GM12878 (cell line): ENCODE results near the gene KISS1. TPM values are rescaled to one million over a fixed set of nuclear protein-coding genes. Genes with fewer than 3 reads are reported as not detected.

Experiments used
- ATAC-seq: fragments of 200-7000 bp; cut with Tn5 transposase; 3 replicates; pipeline ENCODE4 v1.9.1; 2020; ENCODE audit warnings: mild to moderate bottlenecking, moderate library complexity
- BruUV-seq: library from RNA; stranded (reverse); fragments of 400-500 nt; replicated peaks from 2 replicates; lab custom pipeline; 2021; lab: Mats Ljungman, UMichigan
- CTCF ChIA-PET: fragments of 300-600 bp; sonication (Branson Sonifier 250); formaldehyde crosslinking; extraction: SDS; loops from one replicate; lab custom pipeline; 2021; ENCODE audit warnings: inconsistent platforms; lab: Yijun Ruan, JAX
- POLR2A ChIA-PET: fragments of 350-600 bp; formaldehyde crosslinking; extraction: SDS; loops from one replicate; lab custom pipeline; 2021; ENCODE audit warnings: inconsistent platforms; lab: Charles Lee
- RAD21 ChIA-PET: fragments of 300-600 bp; sonication (Branson Sonifier 250); formaldehyde crosslinking; loops from one replicate; lab custom pipeline; 2023; ENCODE audit warnings: antibody characterized with exemption; ENCODE audit not compliant: unreplicated experiment; lab: Charles Lee
- SMC1A ChIA-PET: fragments of 300-600 bp; sonication (Branson Sonifier 250); formaldehyde crosslinking; loops from one replicate; lab custom pipeline; 2023; ENCODE audit not compliant: unreplicated experiment, uncharacterized antibody; lab: Charles Lee
- DNase-seq: peaks from one replicate; pipeline ENCODE4 v3.0.0-alpha.2; 2011; ENCODE audit warnings: low read depth, low spot score
- FAIRE-seq: peaks from 3 replicates; lab custom pipeline; 2011; peaks lifted over from hg19 to GRCh38; lab: Jason Lieb, UNC
- H2AFZ ChIP-seq: 2 replicates; pipeline ENCODE4 v1.6.0; 2011; ENCODE audit warnings: low read depth, low read length, control low read depth; ENCODE audit not compliant: control insufficient read depth
- H3K27ac ChIP-seq: 2 replicates; pipeline ENCODE4 v1.5.1; 2011; ENCODE audit warnings: control low read depth; ENCODE audit not compliant: control insufficient read depth, insufficient read depth
- H3K27me3 ChIP-seq, 2 experiments: replicated peaks in 1 of 2; 2 replicates each; pipeline versions ENCODE4 v1.6.0 to v1.6.1; 2011; ENCODE audit warnings: low read length in 1 of 2; ENCODE audit not compliant: control insufficient read depth in 2 of 2, insufficient read depth in 2 of 2
- H3K36me3 ChIP-seq, 2 experiments: 2 replicates each; pipeline ENCODE4 v1.5.1; 2011; ENCODE audit warnings: low read length in 1 of 2; ENCODE audit not compliant: control insufficient read depth in 2 of 2, insufficient read depth in 2 of 2
- H3K4me1 ChIP-seq: 2 replicates; pipeline ENCODE4 v1.6.1; 2011; ENCODE audit warnings: mild to moderate bottlenecking, low read length, moderate library complexity, mixed read lengths; ENCODE audit not compliant: control insufficient read depth, insufficient read depth
- H3K4me2 ChIP-seq: 2 replicates; pipeline ENCODE4 v1.6.0; 2011; ENCODE audit warnings: control low read depth; ENCODE audit not compliant: control insufficient read depth, insufficient read depth
- H3K4me3 ChIP-seq: fragments of 200-600 bp; sonication (generic); 2 replicates; pipeline ENCODE4 v1.5.1; 2016
- H3K79me2 ChIP-seq: 2 replicates; pipeline ENCODE4 v1.6.0; 2011; ENCODE audit warnings: low read length; ENCODE audit not compliant: control insufficient read depth, insufficient read depth
- H3K9ac ChIP-seq: 2 replicates; pipeline ENCODE4 v1.8.0; 2011; ENCODE audit warnings: low read length, control low read depth, mixed read lengths; ENCODE audit not compliant: control insufficient read depth, insufficient read depth
- H3K9me3 ChIP-seq: replicated peaks from 3 replicates; pipeline ENCODE4 v1.5.1; 2011; ENCODE audit warnings: mild to moderate bottlenecking, low read length; ENCODE audit not compliant: control insufficient read depth, insufficient read depth
- H4K20me1 ChIP-seq: 2 replicates; pipeline ENCODE4 v1.6.0; 2011; ENCODE audit not compliant: control insufficient read depth, insufficient read depth
- CBFB ChIP-seq: IDR thresholded peaks from 2 replicates; pipeline ENCODE4 v1.6.1; 2016; ENCODE audit warnings: antibody characterized with exemption, low read depth
- CREM ChIP-seq: IDR thresholded peaks from 2 replicates; pipeline ENCODE4 v1.6.1; 2014; ENCODE audit warnings: antibody characterized with exemption, low read depth
- KAT2A ChIP-seq: conservative IDR thresholded peaks from 2 replicates; pipeline ENCODE4 v1.6.1; 2011; ENCODE audit warnings: low read depth, low read length; ENCODE audit not compliant: control insufficient read depth
- MTA3 ChIP-seq: IDR thresholded peaks from 2 replicates; pipeline ENCODE4 v1.6.1; 2012; ENCODE audit warnings: low read length, inconsistent platforms, borderline replicate concordance
- POLR2AphosphoS5 ChIP-seq: IDR thresholded peaks from 2 replicates; pipeline ENCODE4 v1.6.1; 2011; ENCODE audit warnings: mild to moderate bottlenecking, low read length, inconsistent platforms
- SRF ChIP-seq, 2 experiments: IDR thresholded peaks; 2 replicates each; pipeline ENCODE4 v1.6.1; 2011; ENCODE audit warnings: low read depth in 2 of 2, low read length in 2 of 2, mild to moderate bottlenecking in 1 of 2, moderate library complexity in 1 of 2
- STAT3 ChIP-seq: IDR thresholded peaks from 2 replicates; pipeline ENCODE4 v1.6.1; 2011; ENCODE audit warnings: low read depth, low read length, improper control_type of control experiment
- TCF12 ChIP-seq: IDR thresholded peaks from 2 replicates; pipeline ENCODE4 v1.6.1; 2011; ENCODE audit warnings: low read depth, mild to moderate bottlenecking, low read length
- USF1 ChIP-seq: IDR thresholded peaks from 2 replicates; pipeline ENCODE4 v1.6.1; 2011; ENCODE audit warnings: borderline replicate concordance, low read depth, mild to moderate bottlenecking, moderate library complexity, mixed read lengths, low read length; ENCODE audit not compliant: insufficient read depth; ENCODE audit errors: extremely low read length
- ZSCAN29 ChIP-seq: fragments of 450-650 bp; IDR thresholded peaks from 2 replicates; pipeline ENCODE4 v1.6.1; 2017; ENCODE audit warnings: mild to moderate bottlenecking, moderate library complexity
- WGBS: methylation state at CpG from one replicate; pipeline ENCODE4 v1.1.6; 2016; ENCODE audit warnings: low lambda C conversion rate; ENCODE audit not compliant: insufficient replicate concordance, insufficient coverage; ENCODE audit errors: missing lambda C conversion rate; 5-methylcytosine and 5-hydroxymethylcytosine counted together
- in situ Hi-C: fragments of 300-500 bp; cut with MboI; formaldehyde crosslinking; loops from 9 replicates; pipeline ENCODE4 v1.14.3; 2018; ENCODE audit warnings: mixed read lengths
- intact Hi-C: fragments of 100-400 bp; cut with micrococcal nuclease; formaldehyde crosslinking; loops from one replicate; pipeline ENCODE4 v1.14.2; 2022; ENCODE audit not compliant: unreplicated experiment
- polyA plus RNA-seq, 11 experiments: library from polyadenylated mRNA; depleted of rRNA in 4 of 11; unstranded in 6 of 11; stranded (reverse) in 5 of 11; fragments of >200 nt; fragmentation: Nextera tagmentation in 4 of 11; fragmentation: Illumina TruSeq in 1 of 11; extraction: Ambion mirVana in 4 of 11; extraction: Trizol in 1 of 11; gene quantifications; 1 replicate in 1 of 11; 2 replicates in 10 of 11; pipeline versions ENCODE4 v1.2.1 to v1.2.3, GENCODE V29; 2011 to 2016; ENCODE audit warnings: inconsistent platforms in 2 of 11, missing spikeins in 2 of 11, low read depth in 1 of 11
- total RNA-seq, 4 experiments: library from RNA; depleted of rRNA in 3 of 4; stranded (reverse); fragments of >200 nt in 3 of 4; fragmentation: Illumina TruSeq in 1 of 4; extraction: Trizol in 1 of 4; gene quantifications; 2 replicates each; pipeline versions ENCODE4 v1.2.1 to v1.2.3, GENCODE V29; 2013 to 2021
- TF ChIP-seq, protein P1 (sequence below): fragments of 450-650 bp; IDR thresholded peaks from 2 replicates; pipeline ENCODE4 v1.6.1; 2018; ENCODE audit warnings: borderline replicate concordance, mild to moderate bottlenecking; ENCODE audit not compliant: partially characterized antibody

The KISS1 gene
- total and polyA plus RNA-seq, 10 of the 15 experiments (the other 5 are each of a cell fraction or from before 2014, with no cell fraction given), result not detected

DNA sequence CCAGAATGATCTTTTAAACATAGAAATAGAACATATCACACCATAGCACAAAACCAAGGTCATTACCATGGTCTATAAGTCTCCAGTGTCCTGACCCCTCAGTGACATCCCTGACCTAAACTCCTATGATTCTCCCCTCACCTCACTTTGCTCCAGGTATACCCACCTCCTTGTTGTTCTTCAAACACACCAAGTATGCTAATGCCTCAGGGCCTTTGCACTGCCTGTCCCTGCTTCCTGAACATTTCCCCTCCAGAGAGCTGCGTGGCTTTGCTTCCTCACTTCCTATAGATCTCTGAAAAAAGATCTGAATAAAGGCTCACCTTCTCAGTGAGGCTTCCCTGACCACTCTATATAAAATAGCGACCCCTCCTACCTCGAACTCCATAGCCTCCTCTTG is 16.4 kb upstream of the KISS1 start:
- in situ Hi-C loops, result no loop called here
- Histone ChIP-seq H3K27ac (no peak overlapping the region), H3K4me1 (no peaks in the 10 kb centered on the region), H3K79me2 (no peaks in the 10 kb centered on the region), H4K20me1 (no peaks in the 10 kb centered on the region; the same call in 1 of the 2 replicates), H3K9ac (no peak overlapping the region), H3K4me3 (no peak overlapping the region), H3K9me3 (no peaks in the 10 kb centered on the region), H2AFZ (no peak overlapping the region), H3K27me3 (peaks cover 0 to 2% of the 10 kb centered on the region in 2 experiments; a peak in 1 of 4 replicates), H3K36me3 (no peaks in the 10 kb centered on the region), H3K4me2 (no peak overlapping the region)
- ChIA-PET POLR2A (no interaction called here), SMC1A (interaction anchor here (2.8 kb wide), 1 partner anchor 150 kb away, joined by 28 read pairs; no protein-coding TSS in a partner anchor), RAD21 (no interaction called here), CTCF (interaction anchor here (2.7 kb wide), 1 partner anchor 147 kb away, joined by 13 read pairs; the partner anchor contains the start of gene PLEKHA6)
- FAIRE-seq (no peak), DNase-seq (no peak), ATAC-seq (no peak)
- intact Hi-C loops, result no loop called here
- TF ChIP-seq POLR2AphosphoS5 (no peak), KAT2A (no peak), ZSCAN29 (no peak), CREM (no peak), SRF (IDR thresholded peaks at IDR 0.05; ENCODE audit: low read depth in 2 of 2, low read length in 2 of 2) (no peak), TCF12 (no peak), CBFB (no peak), MTA3 (no peak), STAT3 (no peak), USF1 (no peak)
- TF ChIP-seq, protein P1, sequence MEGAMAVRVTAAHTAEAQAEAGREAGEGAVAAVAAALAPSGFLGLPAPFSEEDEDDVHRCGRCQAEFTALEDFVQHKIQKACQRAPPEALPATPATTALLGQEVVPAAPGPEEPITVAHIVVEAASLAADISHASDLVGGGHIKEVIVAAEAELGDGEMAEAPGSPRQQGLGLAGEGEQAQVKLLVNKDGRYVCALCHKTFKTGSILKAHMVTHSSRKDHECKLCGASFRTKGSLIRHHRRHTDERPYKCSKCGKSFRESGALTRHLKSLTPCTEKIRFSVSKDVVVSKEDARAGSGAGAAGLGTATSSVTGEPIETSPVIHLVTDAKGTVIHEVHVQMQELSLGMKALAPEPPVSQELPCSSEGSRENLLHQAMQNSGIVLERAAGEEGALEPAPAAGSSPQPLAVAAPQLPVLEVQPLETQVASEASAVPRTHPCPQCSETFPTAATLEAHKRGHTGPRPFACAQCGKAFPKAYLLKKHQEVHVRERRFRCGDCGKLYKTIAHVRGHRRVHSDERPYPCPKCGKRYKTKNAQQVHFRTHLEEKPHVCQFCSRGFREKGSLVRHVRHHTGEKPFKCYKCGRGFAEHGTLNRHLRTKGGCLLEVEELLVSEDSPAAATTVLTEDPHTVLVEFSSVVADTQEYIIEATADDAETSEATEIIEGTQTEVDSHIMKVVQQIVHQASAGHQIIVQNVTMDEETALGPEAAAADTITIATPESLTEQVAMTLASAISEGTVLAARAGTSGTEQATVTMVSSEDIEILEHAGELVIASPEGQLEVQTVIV, result no peak
- 23% methylated on average over 3 of the region's 3 CpGs for WGBS
- no TSS peak for BruUV-seq
